Natural killer cell (primary cell): ENCODE measurements around the gene NDUFAF7. TPM values are rescaled to one million over a fixed set of nuclear protein-coding genes. Genes with fewer than 3 reads are reported as not detected.

Source experiments
- ATAC-seq, 3 donors: fragments of 150-1000 bp in 2 of 3; fragments of 200-7000 bp in 1 of 3; cut with Tn5 transposase; 1 replicate in 1 of 3; 2 replicates in 2 of 3; pipeline ENCODE4 v1.10.0; 2021; ENCODE audit warnings: mild to moderate bottlenecking in 2 of 3, moderate library complexity in 2 of 3
- DNase-seq, 2 donors: peaks; one replicate each; pipeline versions ENCODE4 v3.0.0 to v3.0.0-alpha.2; 2013 to 2021; ENCODE audit warnings: mixed read lengths in 1 of 2
- H3K27ac ChIP-seq: one replicate; pipeline ENCODE4 v1.5.1; 2013; ENCODE audit warnings: mild to moderate bottlenecking, low read length
- H3K27me3 ChIP-seq: one replicate; pipeline ENCODE4 v1.6.1; 2013; ENCODE audit warnings: low read length; ENCODE audit not compliant: control insufficient read depth, insufficient read depth
- H3K36me3 ChIP-seq: one replicate; pipeline ENCODE4 v1.6.1; 2013; ENCODE audit warnings: low read length; ENCODE audit not compliant: control insufficient read depth, insufficient read depth
- H3K4me1 ChIP-seq: one replicate; pipeline ENCODE4 v1.6.1; 2013; ENCODE audit warnings: low read length; ENCODE audit not compliant: control insufficient read depth, insufficient read depth
- H3K4me3 ChIP-seq: one replicate; pipeline ENCODE4 v1.5.1; 2013; ENCODE audit warnings: low read length
- H3K9me3 ChIP-seq: one replicate; pipeline ENCODE4 v1.6.1; 2013; ENCODE audit warnings: low read length; ENCODE audit not compliant: control insufficient read depth, insufficient read depth
- H3K27ac Mint-ChIP-seq, 2 donors: one replicate each; pipeline ENCODE4 v1.8.0; 2022; ENCODE audit warnings: mild to moderate bottlenecking in 2 of 2, mixed read lengths in 2 of 2, moderate library complexity in 1 of 2
- H3K27me3 Mint-ChIP-seq, 2 donors: one replicate each; pipeline ENCODE4 v1.8.0; 2022; ENCODE audit warnings: low read depth in 2 of 2, mixed read lengths in 2 of 2
- H3K36me3 Mint-ChIP-seq: one replicate; pipeline ENCODE4 v1.8.0; 2022; ENCODE audit warnings: mixed read lengths
- H3K4me1 Mint-ChIP-seq, 2 donors: one replicate each; pipeline ENCODE4 v1.8.0; 2022; ENCODE audit warnings: mixed read lengths in 2 of 2
- H3K4me3 Mint-ChIP-seq: one replicate; pipeline ENCODE4 v1.8.0; 2022; ENCODE audit warnings: mild to moderate bottlenecking, moderate library complexity, mixed read lengths
- H3K9me3 Mint-ChIP-seq, 2 donors: one replicate each; pipeline ENCODE4 v1.8.0; 2022; ENCODE audit warnings: mixed read lengths in 2 of 2
- CTCF ChIP-seq: fragments of 200-600 bp; IDR thresholded peaks from one replicate; pipeline ENCODE4 v1.8.0; 2022; ENCODE audit warnings: antibody characterized with exemption
- WGBS: methylation state at CpG from one replicate; pipeline ENCODE4 v1.1.7; 2013; ENCODE audit warnings: missing lambda C conversion rate; ENCODE audit not compliant: insufficient coverage; 5-methylcytosine and 5-hydroxymethylcytosine counted together
- intact Hi-C: fragments of 100-400 bp; cut with micrococcal nuclease; formaldehyde crosslinking; loops from one replicate; pipeline ENCODE4 v1.14.2; 2022
- total RNA-seq, 4 donors: library from RNA; stranded (reverse); fragments of 120-200 nt in 1 of 4; gene quantifications; one replicate each; pipeline versions ENCODE4 v1.2.3 to v1.2.4, GENCODE V29; 2013 to 2022

Gene NDUFAF7
- 10 to 100 TPM; 13.4 to 24.1 (median 19.7) TPM for total RNA-seq
- 31.6 TPM for total RNA-seq (2013)

- no peaks in the 10 kb centered on the region for H3K27me3 Mint-ChIP-seq
- H3K9me3 Mint-ChIP-seq, result peaks cover 0 to 2% of the 10 kb centered on the region in 2 donors
- intact Hi-C loops, result loop anchor here (1.0 to 10.0 kb wide), 3 partner anchors 30 to 147 kb away; partner anchors contain the start of genes GPATCH11, HEATR5B and PRKD3
- H3K4me3 ChIP-seq, result peak within 1 kb of the TSS; percentile 91
- H3K36me3 ChIP-seq, result peaks cover 20% of the 10 kb centered on the region
- no peaks in the 10 kb centered on the region for H3K27me3 ChIP-seq
- no peak within 1 kb of the TSS for H3K27ac Mint-ChIP-seq
- H3K4me1 ChIP-seq, result peaks cover 25% of the 10 kb centered on the region
- ATAC-seq (peak; percentile 85 to 94 (median 89)), DNase-seq (peak; percentile 77 to 94)
- H3K9me3 ChIP-seq, result no peaks in the 10 kb centered on the region
- no peak within 1 kb of the TSS for H3K4me3 Mint-ChIP-seq
- no peak for TF ChIP-seq CTCF
- under 1% methylated on average over 73 of the region's 73 CpGs for WGBS
- H3K4me1 Mint-ChIP-seq, result peaks cover 11 to 16% of the 10 kb centered on the region in 2 donors
- H3K36me3 Mint-ChIP-seq, result peaks cover 13% of the 10 kb centered on the region
- H3K27ac ChIP-seq, result peak within 1 kb of the TSS; percentile 97
Observed at GRCh38 chr2:37231241-37232130, at the start of gene NDUFAF7, which contains the start of gene CEBPZ. Gene NDUFAF7, plus strand, starts transcription at chr2:37231658. Its CDS starts 48 bp downstream, at chr2:37231706. Gene CEBPZ, minus strand, starts transcription at chr2:37231596. Its CDS starts 29 bp downstream, at chr2:37231567.

- 81% methylated on average over 15 of the region's 17 CpGs for WGBS
- no peaks in the 10 kb centered on the region for H3K9me3 Mint-ChIP-seq
- no peak overlapping the region for H3K4me3 Mint-ChIP-seq
Observed at GRCh38 chr2:37181726-37182684, 49.5 kb upstream of the NDUFAF7 start.

GRCh38 chr2:37188570-37188969 lies 42.9 kb upstream of the NDUFAF7 start, which contains the start of gene SULT6B1:
Gene SULT6B1, minus strand, starts transcription at chr2:37188670. Its CDS starts 30 bp downstream, at chr2:37188640.
- Mint-ChIP-seq H3K36me3 (no peaks in the 10 kb centered on the region), H3K27me3 (peaks cover 9 to 14% of the 10 kb centered on the region in 2 donors), H3K9me3 (no peaks in the 10 kb centered on the region), H3K27ac (no peak within 1 kb of the TSS), H3K4me3 (no peak within 1 kb of the TSS), H3K4me1 (no peaks in the 10 kb centered on the region)
- ATAC-seq, result no peak
- no peaks in the 10 kb centered on the region for H3K36me3 ChIP-seq
- TF ChIP-seq CTCF, result no peak
- no peak for DNase-seq
- H3K27me3 ChIP-seq, result no peaks in the 10 kb centered on the region
- intact Hi-C loops, result no loop called here
- 94% methylated on average over 1 of the region's 2 CpGs for WGBS
- no peaks in the 10 kb centered on the region for H3K9me3 ChIP-seq
- H3K4me3 ChIP-seq, result no peak within 1 kb of the TSS
- H3K4me1 ChIP-seq, result no peaks in the 10 kb centered on the region
- no peak within 1 kb of the TSS for H3K27ac ChIP-seq

More at GRCh38 chr2:37181726-37182684, 49.5 kb upstream of the NDUFAF7 start:
- H3K27me3 Mint-ChIP-seq, result peaks cover 34 to 41% of the 10 kb centered on the region in 2 donors
- H3K27ac ChIP-seq, result no peak overlapping the region
- no peaks in the 10 kb centered on the region for H3K4me1 ChIP-seq
- no peak for TF ChIP-seq CTCF
- no peaks in the 10 kb centered on the region for H3K9me3 ChIP-seq
- H3K27ac Mint-ChIP-seq, result no peak overlapping the region
- DNase-seq, result no peak
- H3K27me3 ChIP-seq, result no peaks in the 10 kb centered on the region
- H3K36me3 Mint-ChIP-seq, result no peaks in the 10 kb centered on the region
- no peaks in the 10 kb centered on the region for H3K4me1 Mint-ChIP-seq
- intact Hi-C loops, result no loop called here
- H3K36me3 ChIP-seq, result no peaks in the 10 kb centered on the region
- H3K4me3 ChIP-seq, result no peak overlapping the region
- no peak for ATAC-seq
